Breast epithelium (tissue), 3 donors: ENCODE results near the gene NBAS.
"Not testable (repeated sequence)": the region's sequence is repeated elsewhere in the genome, so short reads cannot be mapped to it uniquely, and the experiment has no call there.

ENCODE experiments used
- POLR2A ChIP-seq: fragments of 450-650 bp; IDR thresholded peaks from one replicate; pipeline ENCODE4 v1.6.1; 2016; ENCODE audit warnings: antibody characterized with exemption, mild to moderate bottlenecking, moderate library complexity
- POLR2AphosphoS5 ChIP-seq, 3 donors: sonication (generic); formaldehyde crosslinking; IDR thresholded peaks; one replicate each; pipeline ENCODE4 v1.6.1; 2017; ENCODE audit warnings: antibody characterized with exemption in 3 of 3
- TF ChIP-seq, protein P1 (sequence below), 3 donors: fragments of 450-650 bp; IDR thresholded peaks; one replicate each; pipeline ENCODE4 v1.5.1; 2016 to 2017; ENCODE audit warnings: antibody characterized with exemption in 3 of 3, mild to moderate bottlenecking in 3 of 3, moderate library complexity in 3 of 3

DNA sequence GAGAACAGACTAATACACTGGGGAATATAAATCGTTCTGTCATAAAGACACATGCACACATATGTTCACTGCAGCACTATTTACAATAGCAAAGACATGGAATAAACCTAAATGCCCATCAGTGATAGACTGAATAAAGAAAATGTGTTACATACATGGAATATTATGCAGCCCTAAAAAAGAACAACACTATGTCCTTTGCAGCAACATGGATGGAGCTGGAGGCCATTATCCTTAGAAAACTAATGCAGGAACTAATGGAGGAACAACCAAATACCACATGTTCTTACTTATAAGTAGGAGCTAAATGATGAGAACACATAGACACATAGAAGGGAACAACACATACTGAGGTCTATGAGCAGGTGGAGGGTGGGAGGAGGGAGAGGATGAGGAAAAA, 61.9 kb downstream of the NBAS start:
- TF ChIP-seq POLR2A; POLR2AphosphoS5 (IDR thresholded peaks at IDR 0.05): not testable (repeated sequence)
- TF ChIP-seq, protein P1, sequence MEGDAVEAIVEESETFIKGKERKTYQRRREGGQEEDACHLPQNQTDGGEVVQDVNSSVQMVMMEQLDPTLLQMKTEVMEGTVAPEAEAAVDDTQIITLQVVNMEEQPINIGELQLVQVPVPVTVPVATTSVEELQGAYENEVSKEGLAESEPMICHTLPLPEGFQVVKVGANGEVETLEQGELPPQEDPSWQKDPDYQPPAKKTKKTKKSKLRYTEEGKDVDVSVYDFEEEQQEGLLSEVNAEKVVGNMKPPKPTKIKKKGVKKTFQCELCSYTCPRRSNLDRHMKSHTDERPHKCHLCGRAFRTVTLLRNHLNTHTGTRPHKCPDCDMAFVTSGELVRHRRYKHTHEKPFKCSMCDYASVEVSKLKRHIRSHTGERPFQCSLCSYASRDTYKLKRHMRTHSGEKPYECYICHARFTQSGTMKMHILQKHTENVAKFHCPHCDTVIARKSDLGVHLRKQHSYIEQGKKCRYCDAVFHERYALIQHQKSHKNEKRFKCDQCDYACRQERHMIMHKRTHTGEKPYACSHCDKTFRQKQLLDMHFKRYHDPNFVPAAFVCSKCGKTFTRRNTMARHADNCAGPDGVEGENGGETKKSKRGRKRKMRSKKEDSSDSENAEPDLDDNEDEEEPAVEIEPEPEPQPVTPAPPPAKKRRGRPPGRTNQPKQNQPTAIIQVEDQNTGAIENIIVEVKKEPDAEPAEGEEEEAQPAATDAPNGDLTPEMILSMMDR (IDR thresholded peaks at IDR 0.05) = not testable (repeated sequence)
